Nephron (organoid): ENCODE measurements around the gene TRAK1.
A peak's percentile ranks its signal among the peaks of the same experiment; 100 is the strongest.

Experiments
- H3K27ac Mint-ChIP-seq, 3 experiments: 2 replicates each; pipeline ENCODE4 v1.8.0; 2020; ENCODE audit warnings: mixed read lengths in 3 of 3, mild to moderate bottlenecking in 2 of 3, moderate library complexity in 1 of 3
- H3K27me3 Mint-ChIP-seq: 2 replicates; pipeline ENCODE4 v1.8.0; 2021; ENCODE audit warnings: low read depth, mild to moderate bottlenecking, moderate library complexity, mixed read lengths
- H3K36me3 Mint-ChIP-seq: 2 replicates; pipeline ENCODE4 v1.8.0; 2020; ENCODE audit warnings: low read depth, mixed read lengths
- H3K4me1 Mint-ChIP-seq: 2 replicates; pipeline ENCODE4 v1.8.0; 2020; ENCODE audit warnings: mixed read lengths
- H3K4me3 Mint-ChIP-seq, 3 experiments: 2 replicates each; pipeline ENCODE4 v1.8.0; 2020; ENCODE audit warnings: mild to moderate bottlenecking in 3 of 3, mixed read lengths in 3 of 3, moderate library complexity in 2 of 3
- H3K9me3 Mint-ChIP-seq: 2 replicates; pipeline ENCODE4 v1.8.0; 2020; ENCODE audit warnings: mixed read lengths
- CTCF ChIP-seq, 3 experiments: fragments of 200-600 bp; sonication (generic); IDR thresholded peaks; one replicate each; pipeline ENCODE4 v1.5.0; 2021; ENCODE audit warnings: antibody characterized with exemption in 3 of 3; ENCODE audit not compliant: unreplicated experiment in 3 of 3

TRAK1 gene

GRCh38 chr3:42228796-42229195, 137.6 kb downstream of the TRAK1 start:
- Mint-ChIP-seq H3K9me3 (no peaks in the 10 kb centered on the region), H3K4me3 (no peak overlapping the region), H3K36me3 (peaks cover 17% of the 10 kb centered on the region), H3K27ac (no peak overlapping the region), H3K4me1 (peaks cover 5% of the 10 kb centered on the region), H3K27me3 (no peaks in the 10 kb centered on the region)
- no peak for TF ChIP-seq CTCF (IDR thresholded peaks at IDR 0.05; ENCODE audit: unreplicated experiment in 3 of 3)

GRCh38 chr3:42229266-42229941, 138.2 kb downstream of the TRAK1 start:
- H3K9me3 Mint-ChIP-seq: no peaks in the 10 kb centered on the region
- H3K36me3 Mint-ChIP-seq: peaks cover 11% of the 10 kb centered on the region
- no peak overlapping the region for H3K4me3 Mint-ChIP-seq
- H3K27me3 Mint-ChIP-seq: peaks cover 5% of the 10 kb centered on the region
- no peak overlapping the region for H3K27ac Mint-ChIP-seq
- H3K4me1 Mint-ChIP-seq: peaks cover 5% of the 10 kb centered on the region
- no peak for TF ChIP-seq CTCF (IDR thresholded peaks at IDR 0.05; ENCODE audit: unreplicated experiment in 3 of 3)

- peaks cover 1% of the 10 kb centered on the region for H3K4me1 Mint-ChIP-seq
Observed at GRCh38 chr3:42229942-42230688, 139.0 kb downstream of the TRAK1 start.

GRCh38 chr3:42230860-42231259, 139.7 kb downstream of the TRAK1 start:
- H3K27ac Mint-ChIP-seq: no peak overlapping the region
- H3K27me3 Mint-ChIP-seq: peaks cover 10% of the 10 kb centered on the region
- H3K9me3 Mint-ChIP-seq: peaks cover 3% of the 10 kb centered on the region
- H3K36me3 Mint-ChIP-seq: no peaks in the 10 kb centered on the region
- no peaks in the 10 kb centered on the region for H3K4me1 Mint-ChIP-seq
- TF ChIP-seq CTCF (IDR thresholded peaks at IDR 0.05; ENCODE audit: unreplicated experiment in 3 of 3): no peak
- no peak overlapping the region for H3K4me3 Mint-ChIP-seq

More at GRCh38 chr3:42229942-42230688, 139.0 kb downstream of the TRAK1 start:
- H3K4me3 Mint-ChIP-seq: no peak overlapping the region
- H3K9me3 Mint-ChIP-seq: no peaks in the 10 kb centered on the region
- no peak overlapping the region for H3K27ac Mint-ChIP-seq
- peaks cover 10% of the 10 kb centered on the region for H3K27me3 Mint-ChIP-seq
- TF ChIP-seq CTCF (IDR thresholded peaks at IDR 0.05; ENCODE audit: unreplicated experiment in 3 of 3): peak; percentile 61 to 63 (median 62)
- H3K36me3 Mint-ChIP-seq: peaks cover 4% of the 10 kb centered on the region

GRCh38 chr3:42235532-42235931, 144.4 kb downstream of the TRAK1 start:
- peaks cover 24% of the 10 kb centered on the region for H3K9me3 Mint-ChIP-seq
- H3K36me3 Mint-ChIP-seq: no peaks in the 10 kb centered on the region
- H3K27ac Mint-ChIP-seq: no peak overlapping the region

More at GRCh38 chr3:42235532-42235931, 144.4 kb downstream of the TRAK1 start:
- TF ChIP-seq CTCF (IDR thresholded peaks at IDR 0.05; ENCODE audit: unreplicated experiment in 3 of 3): no peak
- Mint-ChIP-seq H3K27me3 (peaks cover 10% of the 10 kb centered on the region), H3K4me3 (no peak overlapping the region), H3K4me1 (no peaks in the 10 kb centered on the region)
